CD4-positive, alpha-beta T cell treated with Interleukin-4 for 4 hours (primary cell): ENCODE data around the gene NSUN5.
"Not testable (repeated sequence)": the region's sequence is repeated elsewhere in the genome, so short reads cannot be mapped to it uniquely, and the experiment has no call there.

ENCODE experiments used
- DNase-seq: peaks from one replicate; pipeline ENCODE4 v3.0.0-alpha.2; 2020

NSUN5 gene

GRCh38 chr7:73266719-73267368 lies 41.8 kb downstream of the NSUN5 start:
- DNase-seq, result not testable (repeated sequence)

- not testable (repeated sequence) for DNase-seq
These were observed 46.2 kb downstream of the NSUN5 start for GRCh38 chr7:73262416-73262815.
